Astrocyte (in vitro differentiated cells and primary cell): ENCODE measurements around the gene JPH4. TPM values are rescaled to one million over a fixed set of nuclear protein-coding genes. Genes with fewer than 3 reads are reported as not detected.

ENCODE experiments used
- DNase-seq: peaks from one replicate; pipeline ENCODE4 v3.0.0-alpha.2; 2010; ENCODE audit warnings: low read depth
- FAIRE-seq: peaks from 2 replicates; lab custom pipeline; 2011; peaks lifted over from hg19 to GRCh38; lab: Jason Lieb, UNC
- H2AFZ ChIP-seq: 2 replicates; pipeline ENCODE4 v1.6.0; 2012; ENCODE audit warnings: low read depth, low read length, inconsistent platforms
- H3K27ac ChIP-seq: 2 replicates; pipeline ENCODE4 v1.5.1; 2011; ENCODE audit warnings: low read depth, low read length, inconsistent platforms
- H3K27me3 ChIP-seq: 2 replicates; pipeline ENCODE4 v1.6.0; 2011; ENCODE audit warnings: low read length, inconsistent platforms; ENCODE audit not compliant: insufficient read depth
- H3K36me3 ChIP-seq: 2 replicates; pipeline ENCODE4 v1.5.1; 2011; ENCODE audit warnings: low read length, inconsistent platforms; ENCODE audit not compliant: insufficient read depth
- H3K4me1 ChIP-seq: 2 replicates; pipeline ENCODE4 v1.5.1; 2011; ENCODE audit warnings: low read length, inconsistent platforms; ENCODE audit not compliant: insufficient read depth
- H3K4me2 ChIP-seq: 2 replicates; pipeline ENCODE4 v1.6.0; 2012; ENCODE audit warnings: low read length, inconsistent platforms
- H3K4me3 ChIP-seq: 2 replicates; pipeline ENCODE4 v1.5.1; 2011; ENCODE audit warnings: low read depth, mild to moderate bottlenecking, low read length, inconsistent platforms; ENCODE audit not compliant: insufficient read depth
- H3K79me2 ChIP-seq: 2 replicates; pipeline ENCODE4 v1.6.0; 2012; ENCODE audit warnings: mild to moderate bottlenecking, low read length, inconsistent platforms; ENCODE audit not compliant: insufficient read depth
- H3K9ac ChIP-seq: 2 replicates; pipeline ENCODE4 v1.6.0; 2012; ENCODE audit warnings: mild to moderate bottlenecking, low read length, inconsistent platforms
- H3K9me3 ChIP-seq: 2 replicates; pipeline ENCODE4 v1.5.1; 2012; ENCODE audit warnings: low read depth, mild to moderate bottlenecking, low read length, inconsistent platforms; ENCODE audit not compliant: insufficient read depth
- H4K20me1 ChIP-seq: 2 replicates; pipeline ENCODE4 v1.6.0; 2012; ENCODE audit warnings: low read length, inconsistent platforms; ENCODE audit not compliant: insufficient read depth
- H3K27ac Mint-ChIP-seq: one replicate; pipeline ENCODE4 v1.8.0; 2021; ENCODE audit warnings: mild to moderate bottlenecking, mixed read lengths; ENCODE audit not compliant: unreplicated experiment
- H3K27me3 Mint-ChIP-seq: one replicate; pipeline ENCODE4 v1.8.0; 2021; ENCODE audit warnings: low read depth, mixed read lengths; ENCODE audit not compliant: unreplicated experiment
- H3K36me3 Mint-ChIP-seq: one replicate; pipeline ENCODE4 v1.8.0; 2021; ENCODE audit warnings: low read depth, mixed read lengths; ENCODE audit not compliant: unreplicated experiment
- H3K4me1 Mint-ChIP-seq: one replicate; pipeline ENCODE4 v1.8.0; 2021; ENCODE audit warnings: low read depth, mixed read lengths; ENCODE audit not compliant: unreplicated experiment
- H3K4me3 Mint-ChIP-seq: one replicate; pipeline ENCODE4 v1.8.0; 2021; ENCODE audit warnings: mild to moderate bottlenecking, moderate library complexity, mixed read lengths; ENCODE audit not compliant: unreplicated experiment
- H3K9me3 Mint-ChIP-seq: one replicate; pipeline ENCODE4 v1.8.0; 2021; ENCODE audit warnings: mild to moderate bottlenecking, mixed read lengths; ENCODE audit not compliant: unreplicated experiment
- EZH2 ChIP-seq: IDR thresholded peaks from 2 replicates; pipeline ENCODE4 v1.6.1; 2012; ENCODE audit warnings: mild to moderate bottlenecking, low read length, inconsistent platforms; ENCODE audit not compliant: insufficient read depth
- total RNA-seq: library from RNA; stranded (reverse); gene quantifications from 2 replicates; pipeline ENCODE4 v1.2.1, GENCODE V29; 2021
- TF ChIP-seq, protein P1 (sequence below): IDR thresholded peaks from 2 replicates; pipeline ENCODE4 v1.5.1; 2011; ENCODE audit warnings: low read depth, mild to moderate bottlenecking, inconsistent platforms, low read length, moderate library complexity; ENCODE audit not compliant: insufficient read depth

JPH4 gene
- total RNA-seq, 1 donor from 2014 or later: 1.1 TPM

DNA sequence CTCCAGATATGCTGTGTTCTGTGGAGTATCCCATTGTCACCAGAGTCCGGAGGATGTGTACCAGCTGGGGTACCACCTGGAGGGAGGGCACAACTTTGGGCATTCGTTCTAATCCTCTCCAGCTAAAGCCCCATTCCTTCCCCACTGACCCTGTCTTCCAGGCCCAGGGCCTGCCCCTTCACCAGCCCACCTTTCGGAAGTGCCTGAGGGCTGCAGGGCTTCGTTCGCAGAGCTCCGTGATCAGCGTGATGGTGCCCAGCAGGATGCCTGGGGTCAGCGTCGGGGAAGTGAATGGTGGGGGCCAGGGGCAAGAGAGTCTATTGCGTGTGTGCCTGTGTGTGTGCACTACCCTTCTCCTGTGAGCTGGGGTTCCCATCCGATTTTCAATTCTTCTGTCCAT, 13.0 kb downstream of the JPH4 start:
- no peak overlapping the region for H3K4me2 ChIP-seq
- H3K27me3 ChIP-seq: no peaks in the 10 kb centered on the region
- DNase-seq (no peak), FAIRE-seq (no peak)
- H3K4me3 Mint-ChIP-seq: peak overlapping the region; percentile 45
- H3K9ac ChIP-seq: no peak overlapping the region
- H3K27me3 Mint-ChIP-seq: no peaks in the 10 kb centered on the region
- H2AFZ ChIP-seq: no peak overlapping the region
- H3K9me3 Mint-ChIP-seq: no peaks in the 10 kb centered on the region
- H3K9me3 ChIP-seq: no peaks in the 10 kb centered on the region
- peaks cover 5% of the 10 kb centered on the region for H3K36me3 Mint-ChIP-seq
- H3K4me1 ChIP-seq: peaks cover 9% of the 10 kb centered on the region
- H3K4me3 ChIP-seq: no peak overlapping the region
- no peaks in the 10 kb centered on the region for H4K20me1 ChIP-seq
- H3K27ac Mint-ChIP-seq: no peak overlapping the region
- H3K79me2 ChIP-seq: no peaks in the 10 kb centered on the region
- H3K27ac ChIP-seq: no peak overlapping the region
- TF ChIP-seq EZH2: no peak
- TF ChIP-seq, protein P1, sequence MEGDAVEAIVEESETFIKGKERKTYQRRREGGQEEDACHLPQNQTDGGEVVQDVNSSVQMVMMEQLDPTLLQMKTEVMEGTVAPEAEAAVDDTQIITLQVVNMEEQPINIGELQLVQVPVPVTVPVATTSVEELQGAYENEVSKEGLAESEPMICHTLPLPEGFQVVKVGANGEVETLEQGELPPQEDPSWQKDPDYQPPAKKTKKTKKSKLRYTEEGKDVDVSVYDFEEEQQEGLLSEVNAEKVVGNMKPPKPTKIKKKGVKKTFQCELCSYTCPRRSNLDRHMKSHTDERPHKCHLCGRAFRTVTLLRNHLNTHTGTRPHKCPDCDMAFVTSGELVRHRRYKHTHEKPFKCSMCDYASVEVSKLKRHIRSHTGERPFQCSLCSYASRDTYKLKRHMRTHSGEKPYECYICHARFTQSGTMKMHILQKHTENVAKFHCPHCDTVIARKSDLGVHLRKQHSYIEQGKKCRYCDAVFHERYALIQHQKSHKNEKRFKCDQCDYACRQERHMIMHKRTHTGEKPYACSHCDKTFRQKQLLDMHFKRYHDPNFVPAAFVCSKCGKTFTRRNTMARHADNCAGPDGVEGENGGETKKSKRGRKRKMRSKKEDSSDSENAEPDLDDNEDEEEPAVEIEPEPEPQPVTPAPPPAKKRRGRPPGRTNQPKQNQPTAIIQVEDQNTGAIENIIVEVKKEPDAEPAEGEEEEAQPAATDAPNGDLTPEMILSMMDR: no peak
- peaks cover 16% of the 10 kb centered on the region for H3K4me1 Mint-ChIP-seq
- H3K36me3 ChIP-seq: no peaks in the 10 kb centered on the region

DNA sequence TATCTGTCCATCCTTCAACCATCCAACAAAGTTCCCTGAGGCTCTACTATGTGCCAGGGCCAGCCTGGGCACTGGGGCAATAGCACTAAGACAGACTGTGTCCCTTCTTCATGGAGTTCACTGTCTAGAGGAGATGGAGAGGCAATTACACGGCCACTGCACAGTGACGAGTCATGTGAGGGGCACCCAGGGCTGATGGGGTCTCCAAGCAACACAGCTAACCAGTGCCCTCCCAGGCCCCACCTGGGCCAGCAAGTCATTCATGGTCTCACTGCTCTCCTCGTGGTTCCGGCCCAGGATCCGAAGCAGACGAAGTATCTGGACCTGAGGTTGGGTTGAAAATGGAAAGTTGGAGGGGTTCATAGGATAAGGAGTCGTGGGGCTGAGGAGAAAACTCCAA, 13.7 kb downstream of the JPH4 start:
- Histone ChIP-seq H3K9me3 (no peaks in the 10 kb centered on the region), H3K27me3 (no peaks in the 10 kb centered on the region), H3K36me3 (no peaks in the 10 kb centered on the region), H4K20me1 (no peaks in the 10 kb centered on the region), H3K79me2 (no peaks in the 10 kb centered on the region), H3K27ac (no peak overlapping the region), H3K4me2 (no peak overlapping the region), H3K4me1 (peaks cover 9% of the 10 kb centered on the region), H3K4me3 (no peak overlapping the region), H2AFZ (no peak overlapping the region), H3K9ac (no peak overlapping the region)
- DNase-seq (no peak), FAIRE-seq (no peak)
- H3K4me1 Mint-ChIP-seq: peaks cover 21% of the 10 kb centered on the region
- peaks cover 7% of the 10 kb centered on the region for H3K36me3 Mint-ChIP-seq
- H3K4me3 Mint-ChIP-seq: no peak overlapping the region
- H3K27ac Mint-ChIP-seq: peak overlapping the region; percentile 2
- TF ChIP-seq, protein P1: no peak
- TF ChIP-seq EZH2: no peak
- no peaks in the 10 kb centered on the region for H3K9me3 Mint-ChIP-seq
- H3K27me3 Mint-ChIP-seq: no peaks in the 10 kb centered on the region

DNA sequence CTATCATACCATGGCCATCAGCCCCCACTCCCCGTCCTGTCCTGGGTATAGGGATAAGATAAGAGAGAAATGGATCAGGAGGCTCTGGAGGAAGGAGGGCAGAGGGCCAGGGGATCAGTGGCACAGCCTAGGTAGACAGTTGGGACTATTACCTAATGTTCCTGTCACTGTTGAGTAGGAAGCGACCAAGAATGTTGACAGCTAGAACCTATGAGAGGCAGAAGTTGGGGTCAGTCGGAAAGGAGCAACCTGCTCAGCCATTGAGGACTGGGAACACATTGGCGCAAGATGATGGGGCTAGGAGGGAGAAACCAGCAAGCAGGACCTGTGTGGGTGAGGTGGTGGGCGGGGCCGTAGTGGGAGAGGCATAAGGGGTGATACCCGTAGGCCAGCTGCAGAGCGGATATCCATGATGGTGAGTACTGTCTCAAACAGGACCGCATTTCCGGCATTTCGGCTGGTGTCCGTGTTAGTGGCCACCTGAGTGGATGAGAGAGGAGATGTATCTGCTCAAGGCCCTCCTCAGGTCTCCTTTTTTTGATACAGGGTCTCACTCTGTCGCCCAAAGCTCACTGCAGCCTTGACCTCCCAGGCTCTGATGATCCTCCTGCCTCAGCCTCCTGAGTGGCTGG, 14.3 kb downstream of the JPH4 start:
- TF ChIP-seq, protein P1: no peak
- TF ChIP-seq EZH2: no peak
- no peak for FAIRE-seq

More for the DNA sequence above, 14.3 kb downstream of the JPH4 start:
- Histone ChIP-seq H3K4me2 (no peak overlapping the region), H3K9ac (no peak overlapping the region), H3K79me2 (no peaks in the 10 kb centered on the region), H3K36me3 (no peaks in the 10 kb centered on the region), H3K27me3 (no peaks in the 10 kb centered on the region), H3K9me3 (no peaks in the 10 kb centered on the region), H3K4me3 (no peak overlapping the region), H3K4me1 (peaks cover 9% of the 10 kb centered on the region), H2AFZ (no peak overlapping the region), H4K20me1 (peaks cover under 1% of the 10 kb centered on the region), H3K27ac (no peak overlapping the region)
- Mint-ChIP-seq H3K36me3 (peaks cover 7% of the 10 kb centered on the region), H3K27me3 (no peaks in the 10 kb centered on the region), H3K9me3 (no peaks in the 10 kb centered on the region), H3K4me1 (peaks cover 24% of the 10 kb centered on the region), H3K4me3 (no peak overlapping the region), H3K27ac (no peak overlapping the region)
- no peak for DNase-seq
